HCT116 (cell line): ENCODE results near the gene CCNJL. TPM values are rescaled to one million over a fixed set of nuclear protein-coding genes. Genes with fewer than 3 reads are reported as not detected.

ENCODE experiments used
- ATAC-seq: fragments of 200-7000 bp; cut with Tn5 transposase; 2 replicates; pipeline ENCODE4 v1.9.1; 2020; ENCODE audit warnings: mild to moderate bottlenecking, moderate library complexity
- BruUV-seq: library from RNA; stranded (reverse); fragments of 400-500 nt; replicated peaks from 2 replicates; lab custom pipeline; 2021; lab: Mats Ljungman, UMichigan
- CTCF ChIA-PET: fragments of 300-600 bp; sonication (Branson Sonifier 250); formaldehyde crosslinking; loops from one replicate; lab custom pipeline; 2021; ENCODE audit warnings: antibody characterized with exemption; lab: Charles Lee
- POLR2A ChIA-PET: fragments of 300-600, 350-600 bp; sonication (Branson Sonifier 250); formaldehyde crosslinking; loops from one replicate; lab custom pipeline; 2021; ENCODE audit warnings: antibody characterized with exemption; lab: Charles Lee
- RAD21 ChIA-PET, 2 experiments: fragments of 300-600 bp; sonication (Branson Sonifier 250); formaldehyde crosslinking; loops; one replicate each; lab custom pipeline; 2023; ENCODE audit warnings: low total read pairs in 2 of 2; ENCODE audit not compliant: uncharacterized antibody in 2 of 2, unreplicated experiment in 2 of 2, low non-redundant PET in 1 of 2; lab: Charles Lee
- DNase-seq: peaks from one replicate; pipeline ENCODE4 v3.0.0-alpha.2; 2010; ENCODE audit warnings: low read depth, low spot score
- H2AFZ ChIP-seq: fragments of 200-600 bp; shearing (Covaris generic), sonication (generic); 2 replicates; pipeline ENCODE4 v1.6.1; 2017; ENCODE audit warnings: low read depth, mixed run types, mixed read lengths, antibody characterized with exemption, low read length; ENCODE audit not compliant: poor library complexity, severe bottlenecking
- H3K27ac ChIP-seq: 2 replicates; pipeline ENCODE4 v1.5.1; 2012; ENCODE audit warnings: low read depth, low read length
- H3K27me3 ChIP-seq: fragments of 200-600 bp; sonication (generic); 2 replicates; pipeline ENCODE4 v1.6.1; 2016; ENCODE audit warnings: mixed run types, low read length, mixed read lengths; ENCODE audit not compliant: insufficient read depth
- H3K36me3 ChIP-seq, 2 experiments: fragments of 200-500 bp in 1 of 2; fragments of 200-600 bp in 1 of 2; sonication (Bioruptor generic) in 1 of 2; sonication (generic) in 1 of 2; 2 replicates each; pipeline versions ENCODE4 v1.5.1 to v1.6.1; 2014 to 2016; ENCODE audit warnings: low read length in 2 of 2, inconsistent platforms in 1 of 2, mixed read lengths in 1 of 2, mixed run types in 1 of 2; ENCODE audit not compliant: insufficient read depth in 2 of 2, control insufficient read depth in 1 of 2
- H3K4me1 ChIP-seq, 2 experiments: fragments of 200-600 bp in 1 of 2; sonication (generic) in 1 of 2; 2 replicates each; pipeline versions ENCODE4 v1.5.1 to v1.6.1; 2012 to 2017; ENCODE audit warnings: low read length in 2 of 2, inconsistent platforms in 1 of 2, mild to moderate bottlenecking in 1 of 2, mixed read lengths in 1 of 2, mixed run types in 1 of 2, moderate library complexity in 1 of 2; ENCODE audit not compliant: insufficient read depth in 2 of 2, control insufficient read depth in 1 of 2
- H3K4me2 ChIP-seq: fragments of 200-600 bp; sonication (generic); 2 replicates; pipeline ENCODE4 v1.6.1; 2017; ENCODE audit warnings: mixed run types, low read length, mixed read lengths
- H3K4me3 ChIP-seq, 2 experiments: fragments of 200-600 bp in 1 of 2; sonication (generic) in 1 of 2; replicated peaks in 1 of 2; 2 replicates each; pipeline ENCODE4 v1.5.1; 2011 to 2016; ENCODE audit warnings: low read length in 2 of 2, control low read depth in 1 of 2, low read depth in 1 of 2, mild to moderate bottlenecking in 1 of 2, mixed read lengths in 1 of 2, mixed run types in 1 of 2
- H3K79me2 ChIP-seq: fragments of 200-600 bp; sonication (generic); 2 replicates; pipeline ENCODE4 v1.6.1; 2017; ENCODE audit warnings: mild to moderate bottlenecking, mixed run types, low read length, moderate library complexity, mixed read lengths; ENCODE audit not compliant: insufficient read depth
- H3K9ac ChIP-seq: fragments of 200-600 bp; sonication (generic); 2 replicates; pipeline ENCODE4 v1.6.1; 2016; ENCODE audit warnings: low read length, mixed read lengths
- H3K9me2 ChIP-seq: fragments of 200-600 bp; sonication (generic), shearing (Covaris generic); 2 replicates; pipeline ENCODE4 v1.6.1; 2017; ENCODE audit warnings: mixed run types, mild to moderate bottlenecking, moderate library complexity; ENCODE audit not compliant: insufficient read depth
- H3K9me3 ChIP-seq, 2 experiments: fragments of 200-500 bp in 1 of 2; fragments of 200-600 bp in 1 of 2; sonication (Bioruptor generic) in 1 of 2; sonication (generic) in 1 of 2; 2 replicates each; pipeline ENCODE4 v1.6.1; 2014 to 2017; ENCODE audit warnings: low read length in 2 of 2, mixed read lengths in 2 of 2, inconsistent platforms in 1 of 2, low read depth in 1 of 2, mild to moderate bottlenecking in 1 of 2, mixed run types in 1 of 2, moderate library complexity in 1 of 2; ENCODE audit not compliant: control insufficient read depth in 1 of 2, insufficient read depth in 1 of 2
- H4K20me1 ChIP-seq: fragments of 200-600 bp; sonication (generic), shearing (Covaris generic); 2 replicates; pipeline ENCODE4 v1.6.1; 2017; ENCODE audit warnings: mixed run types, mild to moderate bottlenecking, moderate library complexity; ENCODE audit not compliant: insufficient read depth
- CEBPB ChIP-seq: IDR thresholded peaks from 2 replicates; pipeline ENCODE4 v1.6.1; 2012; ENCODE audit warnings: low read depth
- EGR1 ChIP-seq: IDR thresholded peaks from 2 replicates; pipeline ENCODE4 v1.6.1; 2012; ENCODE audit warnings: low read depth
- EZH2 ChIP-seq: fragments of 200-600 bp; sonication (generic); IDR thresholded peaks from 2 replicates; pipeline ENCODE4 v1.6.1; 2017; ENCODE audit warnings: antibody characterized with exemption, mixed run types
- EZH2phosphoT487 ChIP-seq: fragments of 200-600 bp; IDR thresholded peaks from 2 replicates; pipeline ENCODE4 v1.6.1; 2018; ENCODE audit warnings: antibody characterized with exemption, borderline replicate concordance
- JUND ChIP-seq: IDR thresholded peaks from 2 replicates; pipeline ENCODE4 v1.6.1; 2012
- POLR2A ChIP-seq: IDR thresholded peaks from 2 replicates; pipeline ENCODE4 v1.7.0; 2011; ENCODE audit warnings: borderline replicate concordance; ENCODE audit not compliant: insufficient read depth, insufficient read length; ENCODE audit errors: extremely low read depth
- POLR2AphosphoS5 ChIP-seq: IDR thresholded peaks from 2 replicates; pipeline ENCODE4 v1.6.1; 2011; ENCODE audit warnings: mild to moderate bottlenecking, low read depth, low read length, moderate library complexity
- RAD21 ChIP-seq: IDR thresholded peaks from 2 replicates; pipeline ENCODE4 v1.6.1; 2012; ENCODE audit warnings: low read depth, mild to moderate bottlenecking
- SIN3A ChIP-seq: IDR thresholded peaks from 2 replicates; pipeline ENCODE4 v1.6.1; 2012; ENCODE audit warnings: low read depth
- SP1 ChIP-seq: IDR thresholded peaks from 2 replicates; pipeline ENCODE4 v1.6.1; 2012; ENCODE audit warnings: low read depth
- YY1 ChIP-seq: IDR thresholded peaks from 2 replicates; pipeline ENCODE4 v1.6.1; 2011; ENCODE audit warnings: low read length, low read depth, moderate library complexity, mild to moderate bottlenecking; ENCODE audit not compliant: insufficient replicate concordance; ENCODE audit errors: extremely low read depth
- ZFX ChIP-seq: fragments of 450-650 bp; IDR thresholded peaks from 2 replicates; pipeline ENCODE4 v1.6.1; 2017
- ZNF274 ChIP-seq: fragments of 200-500 bp; sonication (Bioruptor generic); IDR thresholded peaks from 2 replicates; pipeline ENCODE4 v1.6.1; 2014; ENCODE audit warnings: mild to moderate bottlenecking, low read depth, low read length, inconsistent platforms
- intact Hi-C: fragments of 100-400 bp; cut with micrococcal nuclease; formaldehyde crosslinking; loops from 2 replicates; pipeline ENCODE4 v1.10.0; 2022
- total RNA-seq: library from RNA; stranded (reverse); gene quantifications from one replicate; pipeline ENCODE4 v1.2.1, GENCODE V29; 2021; ENCODE audit not compliant: unreplicated experiment
- TF ChIP-seq, protein P1 (sequence below): IDR thresholded peaks from 2 replicates; pipeline ENCODE4 v1.6.1; 2011; ENCODE audit warnings: mild to moderate bottlenecking, low read length, moderate library complexity; ENCODE audit not compliant: insufficient replicate concordance; ENCODE audit errors: extremely low read depth
- TF ChIP-seq, protein P2 (sequence below): IDR thresholded peaks from 2 replicates; pipeline ENCODE4 v1.6.1; 2012
- TF ChIP-seq, protein P3 (sequence below), 3 experiments: fragments of 200-600 bp in 1 of 3; sonication (generic) in 1 of 3; IDR thresholded peaks in 2 of 3; conservative IDR thresholded peaks in 1 of 3; 2 replicates each; pipeline ENCODE4 v1.5.1; 2012 to 2017; ENCODE audit warnings: low read depth in 2 of 3, low read length in 2 of 3, antibody characterized with exemption in 1 of 3, borderline replicate concordance in 1 of 3, control low read depth in 1 of 3, mild to moderate bottlenecking in 1 of 3, mixed read lengths in 1 of 3, mixed run types in 1 of 3, moderate library complexity in 1 of 3; ENCODE audit not compliant: insufficient read depth in 1 of 3
- TF ChIP-seq, protein P4 (sequence below): IDR thresholded peaks from 2 replicates; pipeline ENCODE4 v1.6.1; 2012; ENCODE audit warnings: low read depth

CCNJL gene
- total RNA-seq, 1 experiment from 2014 or later = 2.9 TPM

DNA sequence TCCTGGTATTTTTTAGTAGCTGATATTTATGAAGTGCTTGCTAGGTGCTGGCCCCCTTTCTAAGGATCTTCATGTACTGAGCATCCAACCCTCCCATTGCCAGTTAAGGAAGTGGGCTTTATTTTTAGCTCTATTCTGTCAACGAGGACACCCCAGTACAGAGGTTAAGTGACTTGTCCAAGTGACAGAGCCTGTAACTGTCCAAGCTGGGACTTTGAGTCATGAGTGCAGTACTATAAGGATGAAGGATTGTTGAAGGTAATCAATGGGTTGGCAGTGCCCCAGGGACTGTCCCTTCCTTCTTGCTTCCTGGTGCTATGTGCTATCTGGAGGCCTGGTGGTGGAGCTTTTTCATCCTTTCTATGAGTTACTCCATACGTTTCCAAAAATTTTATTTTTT lies 101.0 kb downstream of the CCNJL start:
- intact Hi-C loops = no loop called here
- RAD21 ChIA-PET = no interaction called here
- no peaks in the 10 kb centered on the region for H4K20me1 ChIP-seq
- no peak overlapping the region for H2AFZ ChIP-seq
- H3K4me1 ChIP-seq = peaks cover 0 to 19% of the 10 kb centered on the region in 2 experiments; a peak in 2 of 4 replicates
- H3K36me3 ChIP-seq = no peaks in the 10 kb centered on the region
- no peaks in the 10 kb centered on the region for H3K27me3 ChIP-seq
- POLR2A ChIA-PET = no interaction called here
- CTCF ChIA-PET = no interaction called here
- ATAC-seq (no peak), DNase-seq (no peak)
- no peak overlapping the region for H3K9ac ChIP-seq
- no peaks in the 10 kb centered on the region for H3K79me2 ChIP-seq
- no TSS peak for BruUV-seq
- no peak for TF ChIP-seq EGR1
- TF ChIP-seq EZH2 = no peak
- TF ChIP-seq ZNF274 = no peak
- TF ChIP-seq SP1 = no peak
- TF ChIP-seq POLR2A = no peak
- TF ChIP-seq, protein P1, sequence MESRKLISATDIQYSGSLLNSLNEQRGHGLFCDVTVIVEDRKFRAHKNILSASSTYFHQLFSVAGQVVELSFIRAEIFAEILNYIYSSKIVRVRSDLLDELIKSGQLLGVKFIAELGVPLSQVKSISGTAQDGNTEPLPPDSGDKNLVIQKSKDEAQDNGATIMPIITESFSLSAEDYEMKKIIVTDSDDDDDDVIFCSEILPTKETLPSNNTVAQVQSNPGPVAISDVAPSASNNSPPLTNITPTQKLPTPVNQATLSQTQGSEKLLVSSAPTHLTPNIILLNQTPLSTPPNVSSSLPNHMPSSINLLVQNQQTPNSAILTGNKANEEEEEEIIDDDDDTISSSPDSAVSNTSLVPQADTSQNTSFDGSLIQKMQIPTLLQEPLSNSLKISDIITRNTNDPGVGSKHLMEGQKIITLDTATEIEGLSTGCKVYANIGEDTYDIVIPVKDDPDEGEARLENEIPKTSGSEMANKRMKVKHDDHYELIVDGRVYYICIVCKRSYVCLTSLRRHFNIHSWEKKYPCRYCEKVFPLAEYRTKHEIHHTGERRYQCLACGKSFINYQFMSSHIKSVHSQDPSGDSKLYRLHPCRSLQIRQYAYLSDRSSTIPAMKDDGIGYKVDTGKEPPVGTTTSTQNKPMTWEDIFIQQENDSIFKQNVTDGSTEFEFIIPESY = no peak
- TF ChIP-seq EZH2phosphoT487 = no peak
- no peak for TF ChIP-seq POLR2AphosphoS5
- TF ChIP-seq, protein P2, sequence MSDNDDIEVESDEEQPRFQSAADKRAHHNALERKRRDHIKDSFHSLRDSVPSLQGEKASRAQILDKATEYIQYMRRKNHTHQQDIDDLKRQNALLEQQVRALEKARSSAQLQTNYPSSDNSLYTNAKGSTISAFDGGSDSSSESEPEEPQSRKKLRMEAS = no peak
- TF ChIP-seq SIN3A = no peak
- TF ChIP-seq, protein P3, sequence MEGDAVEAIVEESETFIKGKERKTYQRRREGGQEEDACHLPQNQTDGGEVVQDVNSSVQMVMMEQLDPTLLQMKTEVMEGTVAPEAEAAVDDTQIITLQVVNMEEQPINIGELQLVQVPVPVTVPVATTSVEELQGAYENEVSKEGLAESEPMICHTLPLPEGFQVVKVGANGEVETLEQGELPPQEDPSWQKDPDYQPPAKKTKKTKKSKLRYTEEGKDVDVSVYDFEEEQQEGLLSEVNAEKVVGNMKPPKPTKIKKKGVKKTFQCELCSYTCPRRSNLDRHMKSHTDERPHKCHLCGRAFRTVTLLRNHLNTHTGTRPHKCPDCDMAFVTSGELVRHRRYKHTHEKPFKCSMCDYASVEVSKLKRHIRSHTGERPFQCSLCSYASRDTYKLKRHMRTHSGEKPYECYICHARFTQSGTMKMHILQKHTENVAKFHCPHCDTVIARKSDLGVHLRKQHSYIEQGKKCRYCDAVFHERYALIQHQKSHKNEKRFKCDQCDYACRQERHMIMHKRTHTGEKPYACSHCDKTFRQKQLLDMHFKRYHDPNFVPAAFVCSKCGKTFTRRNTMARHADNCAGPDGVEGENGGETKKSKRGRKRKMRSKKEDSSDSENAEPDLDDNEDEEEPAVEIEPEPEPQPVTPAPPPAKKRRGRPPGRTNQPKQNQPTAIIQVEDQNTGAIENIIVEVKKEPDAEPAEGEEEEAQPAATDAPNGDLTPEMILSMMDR (IDR thresholded peaks at IDR 0.05 in 2 of 3, conservative IDR thresholded peaks at IDR 0.05 in 1 of 3; ENCODE audit: borderline replicate concordance in 1 of 3, insufficient read depth in 1 of 3, low read depth in 2 of 3, low read length in 2 of 3) = no peak
- TF ChIP-seq YY1 = no peak
- no peak for TF ChIP-seq JUND
- TF ChIP-seq, protein P4, sequence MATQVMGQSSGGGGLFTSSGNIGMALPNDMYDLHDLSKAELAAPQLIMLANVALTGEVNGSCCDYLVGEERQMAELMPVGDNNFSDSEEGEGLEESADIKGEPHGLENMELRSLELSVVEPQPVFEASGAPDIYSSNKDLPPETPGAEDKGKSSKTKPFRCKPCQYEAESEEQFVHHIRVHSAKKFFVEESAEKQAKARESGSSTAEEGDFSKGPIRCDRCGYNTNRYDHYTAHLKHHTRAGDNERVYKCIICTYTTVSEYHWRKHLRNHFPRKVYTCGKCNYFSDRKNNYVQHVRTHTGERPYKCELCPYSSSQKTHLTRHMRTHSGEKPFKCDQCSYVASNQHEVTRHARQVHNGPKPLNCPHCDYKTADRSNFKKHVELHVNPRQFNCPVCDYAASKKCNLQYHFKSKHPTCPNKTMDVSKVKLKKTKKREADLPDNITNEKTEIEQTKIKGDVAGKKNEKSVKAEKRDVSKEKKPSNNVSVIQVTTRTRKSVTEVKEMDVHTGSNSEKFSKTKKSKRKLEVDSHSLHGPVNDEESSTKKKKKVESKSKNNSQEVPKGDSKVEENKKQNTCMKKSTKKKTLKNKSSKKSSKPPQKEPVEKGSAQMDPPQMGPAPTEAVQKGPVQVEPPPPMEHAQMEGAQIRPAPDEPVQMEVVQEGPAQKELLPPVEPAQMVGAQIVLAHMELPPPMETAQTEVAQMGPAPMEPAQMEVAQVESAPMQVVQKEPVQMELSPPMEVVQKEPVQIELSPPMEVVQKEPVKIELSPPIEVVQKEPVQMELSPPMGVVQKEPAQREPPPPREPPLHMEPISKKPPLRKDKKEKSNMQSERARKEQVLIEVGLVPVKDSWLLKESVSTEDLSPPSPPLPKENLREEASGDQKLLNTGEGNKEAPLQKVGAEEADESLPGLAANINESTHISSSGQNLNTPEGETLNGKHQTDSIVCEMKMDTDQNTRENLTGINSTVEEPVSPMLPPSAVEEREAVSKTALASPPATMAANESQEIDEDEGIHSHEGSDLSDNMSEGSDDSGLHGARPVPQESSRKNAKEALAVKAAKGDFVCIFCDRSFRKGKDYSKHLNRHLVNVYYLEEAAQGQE = no peak
- TF ChIP-seq ZFX = no peak
- no peak for TF ChIP-seq CEBPB
- TF ChIP-seq RAD21 = no peak
- H3K4me3 ChIP-seq = no peak overlapping the region
- H3K9me2 ChIP-seq = no peaks in the 10 kb centered on the region
- H3K9me3 ChIP-seq = no peaks in the 10 kb centered on the region
- H3K27ac ChIP-seq = no peak overlapping the region
- no peak overlapping the region for H3K4me2 ChIP-seq
